LHCN-M2 (cell line): Measurements from ENCODE around the gene KPNB1. TPM values are rescaled to one million over a fixed set of nuclear protein-coding genes. Genes with fewer than 3 reads are reported as not detected.
A peak's percentile ranks its signal among the peaks of the same experiment; 100 is the strongest.

ENCODE experiments used
- DNase-seq: peaks from one replicate; pipeline ENCODE4 v3.0.0-alpha.2; 2012; ENCODE audit warnings: low read depth
- total RNA-seq: library from RNA; depleted of rRNA; stranded (reverse); fragments of >200 nt; gene quantifications from 2 replicates; pipeline ENCODE4 v1.2.3, GENCODE V29; 2014

KPNB1 gene
- total RNA-seq, 1 experiment from 2014 or later = 401 TPM

GRCh38 chr17:47696717-47697642, 47.3 kb downstream of the KPNB1 start:
- DNase-seq = no peak

GRCh38 chr17:47697906-47698711, 48.4 kb downstream of the KPNB1 start:
- no peak for DNase-seq

- peak; percentile 46 for DNase-seq
These were observed 49.2 kb downstream of the KPNB1 start for GRCh38 chr17:47698749-47699535.

GRCh38 chr17:47699536-47699840, 49.8 kb downstream of the KPNB1 start:
- no peak for DNase-seq

GRCh38 chr17:47700471-47701449, 51.0 kb downstream of the KPNB1 start:
- DNase-seq = no peak

- DNase-seq = no peak
These were observed 51.9 kb downstream of the KPNB1 start for GRCh38 chr17:47701608-47702007.

- DNase-seq = no peak
These were observed 52.8 kb downstream of the KPNB1 start for GRCh38 chr17:47702391-47702995.

GRCh38 chr17:47703191-47703591, 53.5 kb downstream of the KPNB1 start:
- DNase-seq = no peak

- no peak for DNase-seq
These were observed 54.0 kb downstream of the KPNB1 start for GRCh38 chr17:47703671-47704070.

- no peak for DNase-seq
These were observed 54.4 kb downstream of the KPNB1 start for GRCh38 chr17:47704116-47704515.

- DNase-seq = no peak
These were observed 55.0 kb downstream of the KPNB1 start for GRCh38 chr17:47704736-47705135.

- no peak for DNase-seq
These were observed 56.1 kb downstream of the KPNB1 start for GRCh38 chr17:47705536-47706530.

GRCh38 chr17:47707056-47707804, 57.5 kb downstream of the KPNB1 start:
- peak; percentile 48 for DNase-seq

GRCh38 chr17:47707884-47708283, 58.2 kb downstream of the KPNB1 start:
- no peak for DNase-seq

GRCh38 chr17:47708312-47708863, 58.7 kb downstream of the KPNB1 start:
- no peak for DNase-seq

- no peak for DNase-seq
These were observed 59.3 kb downstream of the KPNB1 start for GRCh38 chr17:47708864-47709541.

- no peak for DNase-seq
These were observed 59.9 kb downstream of the KPNB1 start for GRCh38 chr17:47709594-47709993.
